GM19351 (cell line): ENCODE data around the gene DSG3.
A peak's percentile ranks its signal among the peaks of the same experiment; 100 is the strongest.
"Not testable (repeated sequence)": the region's sequence is repeated elsewhere in the genome, so short reads cannot be mapped to it uniquely, and the experiment has no call there.

Experiments used
- ATAC-seq: cut with Tn5 transposase; IDR thresholded peaks from one replicate; pipeline ENCODE4 v1.9.1; 2021; ENCODE audit warnings: mild to moderate bottlenecking, moderate library complexity; ENCODE audit not compliant: unreplicated experiment

The DSG3 gene

GRCh38 chr18:31490387-31490786 lies 42.8 kb downstream of the DSG3 start:
- peak; percentile 90 for ATAC-seq

DNA sequence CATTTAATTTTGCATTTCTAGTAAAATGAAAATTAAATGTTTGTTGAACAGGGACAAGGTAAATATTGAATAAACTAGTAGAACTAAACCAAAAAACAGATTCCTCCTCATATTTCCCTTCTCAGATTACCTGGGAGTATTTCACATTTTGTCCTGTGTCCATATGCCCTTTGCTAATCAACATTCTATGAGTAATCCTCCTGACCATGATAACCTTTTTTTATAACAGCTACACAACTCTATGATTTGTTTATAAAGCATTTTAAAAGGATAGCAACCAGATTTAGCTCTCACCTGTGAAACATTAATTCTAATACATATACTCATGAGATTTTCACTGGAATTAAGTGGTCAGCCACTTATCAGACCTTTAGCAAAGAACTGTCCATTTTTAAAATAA lies 43.3 kb downstream of the DSG3 start:
- no peak for ATAC-seq

DNA sequence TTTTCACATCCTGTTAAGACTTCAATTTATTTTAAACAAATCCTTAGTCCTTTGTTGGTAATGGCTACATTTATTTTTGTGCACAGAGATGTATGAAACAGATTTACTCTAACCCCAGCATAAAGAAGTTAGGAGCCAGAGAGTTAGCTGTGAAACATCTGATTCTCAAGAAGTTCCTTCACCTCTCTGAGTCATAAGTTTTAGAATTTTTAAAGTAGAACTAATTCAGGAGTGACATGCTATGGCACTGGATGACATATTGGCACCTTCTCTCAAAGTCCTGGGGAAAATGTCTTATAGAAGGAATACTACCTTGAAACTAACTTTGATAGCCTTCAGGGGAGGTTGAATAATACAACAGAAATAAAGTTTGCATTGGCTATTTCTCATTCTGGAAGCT lies 44.0 kb downstream of the DSG3 start:
- no peak for ATAC-seq

GRCh38 chr18:31492671-31493070 lies 45.1 kb downstream of the DSG3 start:
- ATAC-seq, result no peak

DNA sequence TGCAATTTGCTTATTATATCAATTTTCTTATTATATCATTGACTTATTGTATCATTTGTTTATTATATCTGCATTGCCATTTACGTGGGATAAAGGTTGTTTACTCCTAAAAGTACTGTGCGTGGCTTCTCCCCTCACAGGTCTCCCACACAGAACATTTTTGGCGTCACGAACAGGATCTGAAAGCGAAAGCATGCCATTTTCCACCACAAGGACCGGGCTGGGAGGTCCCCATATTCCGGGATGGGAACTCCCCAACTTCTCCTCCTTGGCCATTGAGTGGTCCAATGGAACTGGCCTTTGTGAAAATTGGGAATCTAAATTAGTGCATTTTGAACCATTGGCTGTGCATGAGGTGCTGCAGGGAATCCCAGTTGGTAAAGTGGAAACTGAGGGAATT lies 45.6 kb downstream of the DSG3 start:
- no peak for ATAC-seq

DNA sequence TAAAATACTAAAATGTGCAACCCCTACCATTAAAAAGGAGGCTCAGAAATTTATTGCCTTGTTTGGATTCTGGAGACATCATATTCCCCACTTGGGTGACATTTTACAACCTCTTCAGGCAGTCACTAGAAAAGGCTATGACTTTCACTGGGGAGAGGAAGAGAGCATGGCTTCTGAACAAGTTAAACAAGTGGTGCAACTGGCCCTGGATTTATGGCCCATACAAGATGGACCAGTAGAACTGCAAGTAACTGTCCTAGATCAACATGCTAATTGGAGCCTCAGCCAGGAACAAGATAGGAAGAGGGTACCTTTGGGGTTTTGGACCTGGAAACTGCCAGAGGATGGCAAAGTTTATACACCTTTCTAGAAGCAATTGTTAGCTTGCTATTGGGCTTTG lies 46.4 kb downstream of the DSG3 start:
- no peak for ATAC-seq

- not testable (repeated sequence) for ATAC-seq
Observed at GRCh38 chr18:31494705-31495244, 47.2 kb downstream of the DSG3 start.

- no peak for ATAC-seq
Observed at GRCh38 chr18:31497404-31497835, 49.9 kb downstream of the DSG3 start.

DNA sequence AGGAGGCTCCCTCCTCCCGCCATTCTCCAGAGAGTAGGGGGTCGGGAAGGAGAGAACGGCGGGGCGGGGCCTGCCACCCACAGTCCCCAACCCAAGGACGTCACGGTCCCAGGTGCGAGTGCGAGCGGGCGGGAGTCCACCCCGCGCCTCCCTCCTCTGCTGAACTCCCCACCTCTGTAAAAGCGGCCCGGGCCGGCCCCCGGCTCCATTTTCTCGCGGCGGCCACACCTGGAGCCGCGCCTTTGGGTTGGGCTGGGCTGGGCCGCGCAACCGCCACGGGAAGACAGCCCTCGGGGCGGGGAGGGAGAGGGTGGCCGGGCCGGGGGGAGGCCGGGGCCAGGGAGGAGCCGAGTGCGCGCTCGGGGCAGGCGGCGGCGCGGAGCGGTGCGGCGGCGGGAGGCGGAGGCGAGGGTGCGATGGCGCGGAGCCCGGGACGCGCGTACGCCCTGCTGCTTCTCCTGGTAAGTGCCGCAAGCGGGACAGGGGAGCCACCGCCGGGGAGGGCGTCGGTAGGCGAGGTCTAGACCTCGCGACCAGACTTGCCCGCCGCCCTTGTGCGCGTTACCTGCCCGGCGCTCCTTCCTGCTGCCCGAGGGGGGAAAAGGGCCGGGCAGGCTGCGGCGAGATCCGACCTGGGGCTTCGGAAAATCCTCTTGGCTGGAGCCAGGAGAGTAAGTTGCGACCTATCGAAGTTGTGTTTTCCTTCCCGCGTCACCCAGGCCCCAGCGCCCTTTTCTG lies 50.5 kb downstream of the DSG3 start, which contains the start of gene DSG2:
TSS of gene DSG2 (plus strand) at position 342 of the 738 bp plus-strand sequence. CDS start at position 417, 75 bp downstream.
- peak; percentile 50 for ATAC-seq

DNA sequence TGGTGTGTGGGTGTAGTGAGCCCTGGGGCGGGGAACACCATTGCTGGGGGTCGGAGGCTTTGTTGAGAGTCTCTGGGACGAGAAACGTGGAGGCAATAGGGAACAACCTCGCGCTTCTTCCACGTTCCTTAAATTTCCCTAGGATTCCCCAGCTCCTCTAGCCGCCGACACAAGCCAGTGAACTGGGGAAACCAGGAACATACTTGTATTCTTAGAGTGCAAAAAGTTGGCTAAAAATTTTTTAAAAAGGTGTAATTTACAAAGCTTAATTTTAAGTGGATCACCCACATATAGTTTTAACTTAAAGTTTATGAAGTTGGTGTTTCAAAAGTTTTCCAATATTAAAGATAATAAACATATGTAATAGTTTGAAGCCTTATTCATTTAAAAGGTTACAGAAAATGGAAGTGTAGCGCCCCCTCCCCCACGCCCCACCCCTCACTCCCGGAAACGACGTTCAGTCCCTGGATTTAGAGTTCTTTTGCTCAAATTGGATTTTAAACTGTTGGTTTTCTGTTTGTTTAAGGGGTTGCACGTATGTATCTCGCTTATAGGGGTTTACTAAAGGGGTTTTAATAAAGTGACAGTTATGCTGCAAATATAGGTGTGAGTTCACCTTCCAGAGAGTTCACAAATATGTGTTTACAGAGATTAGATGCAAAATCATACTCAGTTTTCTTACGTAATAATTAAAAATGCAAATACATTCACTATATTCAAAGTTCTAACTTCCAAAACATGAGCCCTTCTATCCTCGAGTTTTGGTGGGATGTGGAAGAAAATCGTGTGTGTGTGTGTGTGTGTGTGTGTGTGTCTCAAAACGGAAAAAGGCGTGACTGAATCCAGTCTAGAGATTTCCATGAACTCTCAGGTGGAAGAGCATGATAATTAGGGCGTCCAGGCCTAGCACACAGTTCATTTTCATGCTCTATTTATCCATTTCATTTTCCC lies 51.3 kb downstream of the DSG3 start:
- peak; percentile 18 for ATAC-seq

DNA sequence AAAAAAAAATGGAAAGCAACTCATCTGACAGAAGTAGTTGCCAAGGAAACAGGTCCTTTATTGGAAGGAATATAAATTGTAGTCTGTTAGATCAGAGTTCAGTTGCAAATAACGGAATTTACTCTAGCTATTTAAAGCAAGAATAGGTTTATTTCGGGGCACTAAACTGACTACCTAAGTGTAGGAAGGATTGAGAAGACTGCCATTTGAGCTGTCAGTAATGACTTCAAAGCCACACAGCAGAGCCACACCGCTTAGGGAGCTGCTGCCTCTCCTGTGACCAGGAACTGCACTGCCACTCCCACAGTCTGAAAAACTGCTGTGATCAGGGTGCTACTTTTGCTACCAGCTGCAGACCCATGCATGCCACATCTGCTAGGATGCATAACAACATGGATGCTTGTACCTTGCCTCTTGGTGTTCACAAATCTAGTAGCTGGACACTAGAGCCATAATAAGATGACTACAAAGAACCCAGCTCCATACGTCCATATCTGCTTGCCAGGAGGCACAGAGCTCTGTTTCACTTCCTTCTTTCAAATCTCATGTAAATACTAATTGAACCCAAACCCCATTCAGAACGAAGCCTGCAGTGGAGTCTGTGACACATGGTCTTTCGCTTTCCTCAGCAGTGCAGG lies 52.6 kb downstream of the DSG3 start:
- ATAC-seq, result peak; percentile 80

- ATAC-seq, result no peak
Observed at GRCh38 chr18:31503011-31503410, 55.5 kb downstream of the DSG3 start.

DNA sequence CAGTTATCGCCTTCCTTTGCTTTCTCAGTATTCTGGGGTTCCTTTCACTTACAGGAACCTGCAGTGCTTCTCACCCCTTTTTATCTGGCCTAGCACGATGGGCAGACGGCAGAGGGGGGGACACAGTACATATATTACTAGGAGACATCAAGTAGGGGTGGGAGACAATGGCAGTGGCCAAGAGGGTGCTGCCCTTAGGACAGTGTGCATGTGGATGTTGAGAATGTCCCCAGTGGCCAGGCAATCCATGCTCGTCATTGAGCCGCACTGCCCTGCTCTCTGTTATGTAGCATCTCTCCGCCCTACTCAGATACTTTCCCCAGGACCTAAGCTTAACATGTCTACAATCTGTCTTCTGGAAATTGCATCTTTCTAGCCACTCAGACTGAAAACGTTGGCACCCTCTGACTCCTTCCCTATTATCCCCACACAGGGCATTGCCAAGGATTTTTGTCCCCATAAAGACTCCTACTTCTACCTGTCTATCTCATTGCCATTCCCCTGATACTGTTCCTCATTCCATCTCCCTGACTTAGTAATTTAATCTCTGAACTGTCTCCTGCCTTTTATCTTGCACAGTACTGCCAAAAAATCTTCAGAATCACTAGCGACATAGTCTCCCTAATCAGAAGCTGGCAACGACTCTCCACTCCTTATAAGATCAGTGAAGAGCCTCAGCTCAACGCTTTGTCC lies 57.1 kb downstream of the DSG3 start:
- no peak for ATAC-seq

GRCh38 chr18:31505156-31505555 lies 57.6 kb downstream of the DSG3 start:
- no peak for ATAC-seq

- ATAC-seq, result no peak
Observed at GRCh38 chr18:31506024-31506742, 58.6 kb downstream of the DSG3 start.

DNA sequence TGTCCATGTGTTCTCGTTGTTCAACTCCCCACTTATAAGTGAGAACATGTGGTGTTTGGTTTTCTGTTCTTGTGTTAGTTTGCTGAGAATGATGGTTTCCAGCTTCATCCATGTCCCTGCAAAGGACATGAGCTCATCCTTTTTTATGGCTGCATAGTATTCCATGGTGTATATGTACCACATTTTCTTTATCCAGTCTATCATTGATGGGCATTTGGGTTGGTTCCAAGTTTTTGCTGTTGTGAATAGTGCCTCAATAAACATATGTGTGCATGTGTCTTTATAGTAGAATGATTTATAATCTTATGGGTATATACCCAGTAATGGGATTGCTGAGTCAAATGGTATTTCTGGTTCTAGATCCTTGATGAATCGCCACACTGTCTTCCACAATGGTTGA lies 59.6 kb downstream of the DSG3 start:
- ATAC-seq, result not testable (repeated sequence)

- ATAC-seq, result no peak
Observed at GRCh38 chr18:31508781-31509180, 61.2 kb downstream of the DSG3 start.

GRCh38 chr18:31509571-31509970 lies 62.0 kb downstream of the DSG3 start:
- no peak for ATAC-seq

DNA sequence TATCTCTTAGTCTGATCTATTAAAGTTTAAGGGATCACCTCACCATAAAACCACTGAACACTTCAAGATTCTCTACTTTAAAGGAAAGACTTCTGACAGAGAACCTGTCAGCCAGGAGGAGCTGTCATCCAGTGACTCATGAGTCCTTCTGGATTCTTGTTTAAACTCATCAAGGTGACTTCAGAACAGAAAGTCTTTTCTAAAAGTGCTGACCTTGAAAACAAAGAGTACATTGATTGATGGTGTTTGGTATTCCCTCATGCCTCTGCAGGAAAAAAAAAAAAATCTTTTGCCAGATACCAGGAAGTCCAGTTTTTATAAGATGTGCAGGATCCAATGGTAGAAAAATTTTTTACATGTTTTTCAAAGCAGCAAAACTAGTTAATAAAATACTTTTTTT lies 62.8 kb downstream of the DSG3 start:
- ATAC-seq, result no peak

- no peak for ATAC-seq
Observed at GRCh38 chr18:31511098-31511497, 63.6 kb downstream of the DSG3 start.
